Measurements from ENCODE around the gene ARHGEF35.
"Not testable (repeated sequence)": the region's sequence is repeated elsewhere in the genome, so short reads cannot be mapped to it uniquely, and the experiment has no call there.

The ARHGEF35 gene

GRCh38 chr7:144195212-144195872, at the start of gene ARHGEF35:
Gene ARHGEF35, minus strand, starts transcription at chr7:144195833. Its CDS starts 7,450 bp downstream, at chr7:144188383.
- not testable (repeated sequence) for DNase-seq

GRCh38 chr7:144245372-144245771, 49.7 kb upstream of the ARHGEF35 start:
- not testable (repeated sequence) for DNase-seq

- DNase-seq: not testable (repeated sequence)
These were observed 43.7 kb upstream of the ARHGEF35 start, which contains the start of gene OR2A42 for GRCh38 chr7:144239365-144239764. Gene OR2A42, minus strand, starts transcription at chr7:144239605. Its CDS starts 6,762 bp downstream, at chr7:144232843.

- DNase-seq: not testable (repeated sequence)
These were observed 43.0 kb upstream of the ARHGEF35 start for GRCh38 chr7:144238530-144239082.

- DNase-seq: not testable (repeated sequence)
These were observed 37.4 kb upstream of the ARHGEF35 start for GRCh38 chr7:144233039-144233438.

GRCh38 chr7:144231027-144231426, 35.4 kb upstream of the ARHGEF35 start:
- not testable (repeated sequence) for DNase-seq

GRCh38 chr7:144228810-144229209, 33.2 kb upstream of the ARHGEF35 start:
- not testable (repeated sequence) for DNase-seq

GRCh38 chr7:144226866-144227265, 31.2 kb upstream of the ARHGEF35 start:
- not testable (repeated sequence) for DNase-seq

GRCh38 chr7:144223675-144224074, 28.0 kb upstream of the ARHGEF35 start:
- not testable (repeated sequence) for DNase-seq

- not testable (repeated sequence) for DNase-seq
These were observed 24.9 kb upstream of the ARHGEF35 start for GRCh38 chr7:144220531-144220930.

- DNase-seq: not testable (repeated sequence)
These were observed 23.5 kb upstream of the ARHGEF35 start for GRCh38 chr7:144219149-144219548.

- not testable (repeated sequence) for DNase-seq
These were observed 22.9 kb upstream of the ARHGEF35 start for GRCh38 chr7:144218581-144218980.

- not testable (repeated sequence) for DNase-seq
These were observed 21.6 kb upstream of the ARHGEF35 start for GRCh38 chr7:144217200-144217599.

GRCh38 chr7:144205306-144205705, 9.7 kb upstream of the ARHGEF35 start:
- not testable (repeated sequence) for DNase-seq

- DNase-seq: not testable (repeated sequence)
These were observed 7.5 kb upstream of the ARHGEF35 start for GRCh38 chr7:144203086-144203485.

GRCh38 chr7:144201978-144202377, 6.3 kb upstream of the ARHGEF35 start:
- not testable (repeated sequence) for DNase-seq

GRCh38 chr7:144198934-144199333, 3.3 kb upstream of the ARHGEF35 start:
- DNase-seq: not testable (repeated sequence)

GRCh38 chr7:144194453-144194852, 1.2 kb downstream of the ARHGEF35 start:
- not testable (repeated sequence) for DNase-seq

GRCh38 chr7:144193782-144194181, 1.9 kb downstream of the ARHGEF35 start:
- DNase-seq: not testable (repeated sequence)

GRCh38 chr7:144188578-144189171, 7.0 kb downstream of the ARHGEF35 start:
- not testable (repeated sequence) for DNase-seq

GRCh38 chr7:144187848-144188247, 7.8 kb downstream of the ARHGEF35 start:
- not testable (repeated sequence) for DNase-seq

GRCh38 chr7:144183166-144183565, 12.5 kb downstream of the ARHGEF35 start, which contains the start of gene CTAGE4:
Gene CTAGE4, plus strand, starts transcription at chr7:144183466. Its CDS starts 38 bp downstream, at chr7:144183504.
- DNase-seq: not testable (repeated sequence)

GRCh38 chr7:144179165-144179479, 16.5 kb downstream of the ARHGEF35 start:
- not testable (repeated sequence) for DNase-seq
